GM12891 (cell line): ENCODE measurements around the gene SLC7A11.

ENCODE experiments used
- POLR2A ChIP-seq: IDR thresholded peaks from 2 replicates; pipeline ENCODE4 v1.6.1; 2011; ENCODE audit warnings: low read depth, low read length, control low read depth
- POLR2AphosphoS5 ChIP-seq: IDR thresholded peaks from 2 replicates; pipeline ENCODE4 v1.6.1; 2011; ENCODE audit warnings: low read depth, low read length, control low read depth

- TF ChIP-seq POLR2A, result no peak
- TF ChIP-seq POLR2AphosphoS5, result no peak
These were observed 2.7 kb downstream of the SLC7A11 start for GRCh38 chr4:138239491-138239890.
